ENCODE measurements around the gene CYP2W1. TPM values are rescaled to one million over a fixed set of nuclear protein-coding genes. Genes with fewer than 3 reads are reported as not detected.

CYP2W1 gene
- total and polyA plus RNA-seq, 8 donors, result 6.2 to 16.9 (median 9.0) TPM; not detected in 2

GRCh38 chr7:1021931-1022330 lies 39.0 kb downstream of the CYP2W1 start:
- Histone ChIP-seq H3K27ac (no peak overlapping the region), H3K36me3 (peaks cover 0 to 24% of the 10 kb centered on the region in 2 donors), H3K4me1 (peaks cover 0 to 11% of the 10 kb centered on the region in 2 donors), H3K9me3 (peaks cover 0 to 6% of the 10 kb centered on the region in 2 donors), H3K27me3 (no peaks in the 10 kb centered on the region), H3K4me3 (no peak overlapping the region)
- DNase-seq, result peak in 1 of 4 donors; percentile 73
- TF ChIP-seq CTCF (IDR thresholded peaks at IDR 0.05), result no peak
- intact Hi-C loops (cut with DNase I), result no loop called here
- no peak for ATAC-seq

- TF ChIP-seq CTCF (IDR thresholded peaks at IDR 0.05), result no peak
- H3K36me3 ChIP-seq, result peaks cover 0 to 24% of the 10 kb centered on the region in 2 donors
- H3K27ac ChIP-seq, result no peak overlapping the region
- DNase-seq (peak in 1 of 4 donors; percentile 50), ATAC-seq (no peak)
- H3K9me3 ChIP-seq, result peaks cover 0 to 6% of the 10 kb centered on the region in 2 donors
- intact Hi-C loops (cut with DNase I), result no loop called here
- no peak overlapping the region for H3K4me3 ChIP-seq
- H3K4me1 ChIP-seq, result peaks cover 4 to 15% of the 10 kb centered on the region in 2 donors
- peaks cover 0 to 2% of the 10 kb centered on the region in 2 donors for H3K27me3 ChIP-seq
Measured at GRCh38 chr7:1022356-1022755, 39.4 kb downstream of the CYP2W1 start.

- DNase-seq, result peak in 1 of 4 donors; percentile 69
- intact Hi-C loops (cut with DNase I), result no loop called here
- H3K4me3 ChIP-seq, result no peak overlapping the region
- H3K4me1 ChIP-seq, result peaks cover 4 to 20% of the 10 kb centered on the region in 2 donors
- no peak for ATAC-seq
- peaks cover 0 to 8% of the 10 kb centered on the region in 2 donors for H3K27me3 ChIP-seq
- H3K27ac ChIP-seq, result no peak overlapping the region
- peaks cover 0 to 24% of the 10 kb centered on the region in 2 donors for H3K36me3 ChIP-seq
- TF ChIP-seq CTCF (IDR thresholded peaks at IDR 0.05), result no peak
- peaks cover 0 to 6% of the 10 kb centered on the region in 2 donors for H3K9me3 ChIP-seq
Measured at GRCh38 chr7:1022801-1023465, 40.0 kb downstream of the CYP2W1 start.

GRCh38 chr7:1024331-1024841 lies 41.4 kb downstream of the CYP2W1 start:
- DNase-seq (no peak), ATAC-seq (no peak)
- H3K9me3 ChIP-seq, result peaks cover 0 to 6% of the 10 kb centered on the region in 2 donors
- peaks cover 0 to 11% of the 10 kb centered on the region in 2 donors for H3K27me3 ChIP-seq
- intact Hi-C loops (cut with DNase I), result no loop called here
- no peak overlapping the region for H3K27ac ChIP-seq
- peaks cover 0 to 21% of the 10 kb centered on the region in 2 donors for H3K36me3 ChIP-seq
- no peak overlapping the region for H3K4me3 ChIP-seq
- peaks cover 9 to 26% of the 10 kb centered on the region in 2 donors for H3K4me1 ChIP-seq
- no peak for TF ChIP-seq CTCF (IDR thresholded peaks at IDR 0.05)

- DNase-seq, result no peak
- TF ChIP-seq CTCF (IDR thresholded peaks at IDR 0.05), result no peak
- H3K27me3 ChIP-seq, result peaks cover 0 to 11% of the 10 kb centered on the region in 2 donors
- ATAC-seq, result no peak
- peaks cover 0 to 6% of the 10 kb centered on the region in 2 donors for H3K9me3 ChIP-seq
- intact Hi-C loops (cut with DNase I), result no loop called here
- H3K4me1 ChIP-seq, result peaks cover 9 to 28% of the 10 kb centered on the region in 2 donors
- H3K27ac ChIP-seq, result no peak overlapping the region
- H3K4me3 ChIP-seq, result no peak overlapping the region
- peaks cover 0 to 21% of the 10 kb centered on the region in 2 donors for H3K36me3 ChIP-seq
Measured at GRCh38 chr7:1024876-1025742, 42.1 kb downstream of the CYP2W1 start.

Data from left lung (tissue), 10 donors.